ENCODE results near the gene PLA2G2A.

Gene PLA2G2A

DNA sequence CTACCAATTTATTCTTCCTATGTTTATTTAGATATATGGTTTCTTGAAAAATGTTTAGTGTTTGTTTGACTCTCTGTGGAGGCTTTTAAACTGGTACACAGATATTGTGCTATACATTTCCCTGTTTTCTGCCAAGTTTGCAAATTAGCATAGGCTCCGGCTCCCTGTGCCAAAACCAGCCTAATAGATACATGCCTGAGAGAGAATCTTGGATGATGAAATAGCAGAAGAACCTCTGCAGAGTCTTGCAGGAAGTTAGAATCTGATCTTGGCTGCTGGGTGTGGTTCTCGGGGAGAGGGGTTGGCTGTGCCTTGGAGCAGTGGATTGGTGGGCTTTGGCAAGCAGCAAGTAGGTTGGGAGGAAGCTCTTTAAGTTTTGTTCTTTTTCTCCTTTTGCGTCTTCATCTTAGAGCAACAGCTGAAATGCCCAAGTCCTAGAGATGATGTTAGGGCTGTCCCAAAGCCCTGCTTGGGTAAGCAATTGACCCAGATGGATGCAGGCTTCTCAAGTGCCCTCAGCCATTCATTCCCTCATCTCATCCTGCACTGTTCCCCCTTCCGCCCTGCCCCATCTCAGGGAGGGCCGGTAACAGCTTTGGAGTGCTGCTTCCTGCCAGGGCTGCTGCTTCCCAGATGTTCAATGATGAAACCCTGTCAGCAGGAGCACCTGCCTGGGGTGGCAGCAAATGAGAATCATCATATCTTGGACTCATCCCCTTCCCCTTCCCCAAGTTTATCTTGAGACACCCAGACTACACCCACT, 9.3 kb downstream of the PLA2G2A start:
- no peak for DNase-seq
- H3K9me3 ChIP-seq (ENCODE audit: severe bottlenecking), result no peaks in the 10 kb centered on the region
- H3K27ac ChIP-seq, result no peak overlapping the region
- no peaks in the 10 kb centered on the region for H3K36me3 ChIP-seq
- TF ChIP-seq, protein P1, sequence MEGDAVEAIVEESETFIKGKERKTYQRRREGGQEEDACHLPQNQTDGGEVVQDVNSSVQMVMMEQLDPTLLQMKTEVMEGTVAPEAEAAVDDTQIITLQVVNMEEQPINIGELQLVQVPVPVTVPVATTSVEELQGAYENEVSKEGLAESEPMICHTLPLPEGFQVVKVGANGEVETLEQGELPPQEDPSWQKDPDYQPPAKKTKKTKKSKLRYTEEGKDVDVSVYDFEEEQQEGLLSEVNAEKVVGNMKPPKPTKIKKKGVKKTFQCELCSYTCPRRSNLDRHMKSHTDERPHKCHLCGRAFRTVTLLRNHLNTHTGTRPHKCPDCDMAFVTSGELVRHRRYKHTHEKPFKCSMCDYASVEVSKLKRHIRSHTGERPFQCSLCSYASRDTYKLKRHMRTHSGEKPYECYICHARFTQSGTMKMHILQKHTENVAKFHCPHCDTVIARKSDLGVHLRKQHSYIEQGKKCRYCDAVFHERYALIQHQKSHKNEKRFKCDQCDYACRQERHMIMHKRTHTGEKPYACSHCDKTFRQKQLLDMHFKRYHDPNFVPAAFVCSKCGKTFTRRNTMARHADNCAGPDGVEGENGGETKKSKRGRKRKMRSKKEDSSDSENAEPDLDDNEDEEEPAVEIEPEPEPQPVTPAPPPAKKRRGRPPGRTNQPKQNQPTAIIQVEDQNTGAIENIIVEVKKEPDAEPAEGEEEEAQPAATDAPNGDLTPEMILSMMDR (IDR thresholded peaks at IDR 0.05; ENCODE audit: low read depth, low read length), result no peak
- no peak overlapping the region for H3K4me3 ChIP-seq (ENCODE audit: low read depth, low read length)
- H3K27me3 ChIP-seq (ENCODE audit: insufficient read depth, low read depth, severe bottlenecking), result peaks cover 13% of the 10 kb centered on the region

DNA sequence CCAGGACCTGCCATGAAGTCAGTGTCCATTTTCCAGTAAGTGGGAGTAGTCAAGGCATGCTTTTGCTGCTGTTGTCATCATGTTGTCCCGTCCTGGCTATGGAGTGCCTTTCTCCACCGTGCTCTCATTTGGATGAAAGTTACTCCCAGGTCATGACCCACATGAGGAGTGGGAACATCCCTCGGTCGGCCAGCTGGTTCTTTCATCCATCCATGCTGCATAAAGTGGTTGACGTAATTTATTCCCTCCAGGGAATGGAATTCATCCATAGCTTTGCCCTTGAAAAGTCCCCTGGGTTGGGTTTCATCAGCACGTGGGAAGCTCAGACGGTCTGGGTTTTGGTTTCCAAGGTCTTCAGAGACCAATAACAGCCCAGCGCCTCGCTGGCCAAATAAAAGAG, 11.6 kb downstream of the PLA2G2A start:
- no peak for DNase-seq
- TF ChIP-seq, protein P1 (IDR thresholded peaks at IDR 0.05; ENCODE audit: low read depth, low read length), result no peak
- Histone ChIP-seq H3K9me3 (ENCODE audit: severe bottlenecking) (no peaks in the 10 kb centered on the region), H3K27me3 (ENCODE audit: insufficient read depth, low read depth, severe bottlenecking) (peaks cover 21% of the 10 kb centered on the region), H3K27ac (no peak overlapping the region), H3K4me3 (ENCODE audit: low read depth, low read length) (no peak overlapping the region), H3K36me3 (no peaks in the 10 kb centered on the region)

DNA sequence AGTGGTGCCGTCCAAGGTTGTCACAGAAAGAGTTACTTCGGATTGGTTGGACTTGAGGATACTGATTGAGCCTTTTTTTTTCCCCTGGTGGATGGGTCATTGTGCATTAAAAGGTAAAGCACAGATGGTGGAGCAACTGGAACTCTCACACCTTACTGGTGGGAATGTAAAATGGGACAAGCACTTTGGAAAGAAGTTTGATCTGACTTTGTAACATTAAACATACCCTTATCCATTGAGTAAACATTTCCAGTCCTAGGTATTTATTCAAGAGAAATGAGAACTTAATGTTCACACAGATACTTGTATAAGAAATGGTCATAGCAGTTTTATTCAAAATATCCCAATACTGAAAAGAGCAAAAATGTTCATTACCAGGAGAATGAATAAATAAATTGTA, 14.9 kb downstream of the PLA2G2A start:
- TF ChIP-seq, protein P1 (IDR thresholded peaks at IDR 0.05; ENCODE audit: low read depth, low read length), result no peak
- Histone ChIP-seq H3K9me3 (ENCODE audit: severe bottlenecking) (no peaks in the 10 kb centered on the region), H3K4me3 (ENCODE audit: low read depth, low read length) (no peak overlapping the region), H3K27ac (no peak overlapping the region), H3K36me3 (no peaks in the 10 kb centered on the region), H3K27me3 (ENCODE audit: insufficient read depth, low read depth, severe bottlenecking) (peaks cover 17% of the 10 kb centered on the region)
- DNase-seq, result no peak

DNA sequence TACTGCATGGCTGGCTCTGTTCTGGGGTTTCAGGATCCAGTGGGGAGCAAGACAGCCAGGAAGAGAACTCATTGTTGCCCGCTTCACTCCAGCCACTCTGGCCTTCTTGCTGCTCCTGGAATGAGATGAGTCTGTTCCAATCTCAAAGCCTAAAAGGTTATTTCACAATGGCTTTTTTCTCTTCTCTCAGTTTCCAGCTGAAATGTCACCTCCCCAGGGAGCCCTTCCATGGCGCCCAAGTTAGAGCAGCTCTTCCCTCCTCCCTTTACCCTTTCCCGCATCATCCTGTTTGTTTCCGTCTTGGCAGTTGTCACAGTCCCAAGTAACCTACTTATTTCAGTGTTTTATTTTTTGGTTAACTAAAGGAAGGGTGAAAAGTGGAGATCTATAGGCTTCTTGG, 15.8 kb downstream of the PLA2G2A start:
- Histone ChIP-seq H3K27ac (no peak overlapping the region), H3K36me3 (no peaks in the 10 kb centered on the region), H3K27me3 (ENCODE audit: insufficient read depth, low read depth, severe bottlenecking) (peaks cover 16% of the 10 kb centered on the region), H3K4me3 (ENCODE audit: low read depth, low read length) (no peak overlapping the region), H3K9me3 (ENCODE audit: severe bottlenecking) (no peaks in the 10 kb centered on the region)
- DNase-seq, result no peak
- TF ChIP-seq, protein P1 (IDR thresholded peaks at IDR 0.05; ENCODE audit: low read depth, low read length), result no peak

DNA sequence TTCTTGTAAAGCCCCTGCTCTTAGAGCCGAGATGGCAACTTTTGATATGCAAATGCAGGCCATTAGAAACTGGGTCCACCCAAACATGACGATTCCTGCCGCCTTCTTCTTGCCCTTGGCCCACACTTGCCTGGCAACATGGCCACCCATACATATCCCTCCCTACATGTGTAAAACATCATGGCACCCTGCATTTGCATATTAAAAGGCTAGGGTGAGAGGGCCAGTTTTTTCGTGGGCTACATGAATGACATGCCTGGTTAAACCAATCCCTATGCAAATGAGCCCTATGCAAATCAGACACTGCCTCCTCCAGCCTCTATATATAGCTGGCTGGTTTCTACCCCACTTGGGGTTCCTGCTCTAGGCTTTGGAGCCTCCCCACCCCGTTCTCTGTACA, 18.8 kb downstream of the PLA2G2A start:
- no peak for DNase-seq
- H3K27ac ChIP-seq, result no peak overlapping the region
- no peaks in the 10 kb centered on the region for H3K9me3 ChIP-seq (ENCODE audit: severe bottlenecking)
- H3K27me3 ChIP-seq (ENCODE audit: insufficient read depth, low read depth, severe bottlenecking), result peaks cover 13% of the 10 kb centered on the region
- no peak overlapping the region for H3K4me3 ChIP-seq (ENCODE audit: low read depth, low read length)
- TF ChIP-seq, protein P1 (IDR thresholded peaks at IDR 0.05; ENCODE audit: low read depth, low read length), result no peak
- H3K36me3 ChIP-seq, result no peaks in the 10 kb centered on the region

DNA sequence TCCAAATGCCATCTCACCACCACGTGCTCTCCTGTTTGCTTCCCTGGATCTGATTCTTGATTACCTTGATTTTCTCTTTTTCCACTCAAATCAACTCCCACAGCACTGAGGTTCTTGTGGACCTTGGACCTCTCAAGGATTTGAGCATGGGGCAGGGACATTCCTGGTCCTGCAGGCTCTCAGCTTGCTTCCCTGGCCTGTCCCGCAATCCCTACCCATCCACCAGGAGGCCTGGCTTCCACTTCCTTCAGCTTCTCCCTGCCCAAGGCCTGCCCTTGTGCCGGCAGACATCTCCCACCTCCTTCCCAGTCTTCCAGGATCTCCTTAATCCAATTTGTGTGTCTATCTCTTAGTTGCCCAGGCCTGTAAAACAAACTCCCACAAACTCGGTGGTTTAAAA, 21.6 kb downstream of the PLA2G2A start:
- DNase-seq, result peak; percentile 17
- Histone ChIP-seq H3K27me3 (ENCODE audit: insufficient read depth, low read depth, severe bottlenecking) (peaks cover 4% of the 10 kb centered on the region), H3K27ac (no peak overlapping the region), H3K4me3 (ENCODE audit: low read depth, low read length) (no peak overlapping the region), H3K36me3 (no peaks in the 10 kb centered on the region), H3K9me3 (ENCODE audit: severe bottlenecking) (peaks cover 4% of the 10 kb centered on the region)
- TF ChIP-seq, protein P1 (IDR thresholded peaks at IDR 0.05; ENCODE audit: low read depth, low read length), result peak; percentile 37

All from WERI-Rb-1 (cell line).